ENCODE data around the gene PROM1. TPM values are rescaled to one million over a fixed set of nuclear protein-coding genes. Genes with fewer than 3 reads are reported as not detected.

Gene PROM1
- total RNA-seq, 1 donor = 0.31 TPM

DNA sequence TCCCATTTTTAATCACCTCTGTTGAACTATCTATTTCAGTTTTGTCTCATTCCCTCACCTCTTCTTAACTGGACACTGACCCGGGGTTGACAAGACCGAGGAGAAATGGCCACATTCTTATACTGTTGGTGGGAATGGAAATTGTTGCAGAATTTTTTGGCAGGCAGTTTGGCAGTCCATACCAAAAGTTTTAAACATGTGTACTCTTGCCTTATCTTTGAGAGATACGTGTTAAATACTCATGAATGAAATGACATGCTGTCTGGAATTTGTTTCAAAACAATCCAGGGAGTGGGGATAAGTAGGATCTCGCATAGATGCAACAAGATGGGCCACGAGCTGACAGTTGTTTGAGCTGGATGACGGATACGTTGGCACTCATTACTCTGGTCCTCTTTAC is 157.3 kb downstream of the PROM1 start:
- no peaks in the 10 kb centered on the region for H3K9me3 ChIP-seq (ENCODE audit: low read depth, low read length)
- no peaks in the 10 kb centered on the region for H3K4me1 ChIP-seq (ENCODE audit: insufficient read depth, low read length)
- no peaks in the 10 kb centered on the region for H3K27me3 ChIP-seq (ENCODE audit: insufficient read depth, low read length)
- H3K4me3 ChIP-seq (ENCODE audit: low read length) = no peak overlapping the region

GRCh38 chr4:15925830-15926229 is 158.0 kb downstream of the PROM1 start:
- no peaks in the 10 kb centered on the region for H3K4me1 ChIP-seq (ENCODE audit: insufficient read depth, low read length)
- H3K4me3 ChIP-seq (ENCODE audit: low read length) = no peak overlapping the region
- no peaks in the 10 kb centered on the region for H3K27me3 ChIP-seq (ENCODE audit: insufficient read depth, low read length)
- H3K9me3 ChIP-seq (ENCODE audit: low read depth, low read length) = no peaks in the 10 kb centered on the region

DNA sequence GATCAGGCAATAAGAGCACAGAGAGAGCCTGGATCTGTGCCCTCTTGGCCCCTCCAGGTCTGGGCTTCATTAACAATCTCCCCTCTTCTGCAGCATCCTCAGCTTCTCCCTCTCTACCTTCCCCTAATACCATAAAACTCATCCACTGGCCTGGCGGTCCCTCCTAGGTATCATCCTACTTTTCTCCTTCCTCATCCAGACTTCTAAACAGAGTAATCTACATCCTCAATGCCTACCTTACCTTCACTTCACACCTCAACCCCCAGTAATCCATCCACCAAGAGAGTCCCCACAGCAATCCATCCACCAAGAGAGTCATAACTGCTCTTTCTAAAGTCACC is 162.3 kb downstream of the PROM1 start:
- H3K4me3 ChIP-seq (ENCODE audit: low read length) = no peak overlapping the region

DNA sequence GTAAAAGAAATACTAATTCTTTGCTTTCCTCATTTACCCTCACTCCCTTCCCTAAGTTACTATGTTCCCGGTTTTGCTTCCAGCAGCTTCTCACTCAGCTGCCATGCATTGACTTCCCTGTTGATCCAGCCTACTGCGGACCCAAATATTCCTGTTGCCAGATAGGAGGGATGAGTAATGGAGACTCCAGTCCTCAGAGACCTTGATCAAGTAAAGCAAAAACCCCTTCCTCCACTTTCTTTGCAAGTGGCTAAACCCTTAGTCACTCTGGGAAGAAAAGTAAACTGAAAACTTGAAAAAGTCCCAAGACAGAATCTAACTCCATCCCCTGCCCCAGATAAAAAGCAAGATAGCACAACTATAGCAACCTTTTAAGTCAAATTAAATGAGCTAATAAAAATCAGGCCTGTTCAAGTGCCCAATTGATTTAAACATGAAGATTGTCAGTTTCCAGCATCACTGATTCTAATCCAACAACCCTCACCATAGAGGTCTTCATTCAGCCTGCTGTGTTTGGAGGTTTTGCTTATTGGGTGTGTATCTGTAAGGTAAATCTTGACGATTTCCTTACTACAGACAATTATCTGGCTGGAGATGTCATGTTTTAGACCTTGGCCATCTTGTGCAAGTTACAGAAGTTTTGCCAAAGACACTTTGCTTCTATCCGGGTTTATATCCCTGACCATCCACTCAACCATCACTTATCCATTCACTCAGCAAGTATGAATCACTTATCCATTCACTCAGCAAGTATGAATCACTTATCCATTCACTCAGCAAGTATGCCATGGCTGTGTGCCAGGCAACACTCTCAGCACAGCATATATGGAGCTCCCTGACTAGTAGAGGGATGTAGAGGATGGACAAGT is 162.9 kb downstream of the PROM1 start:
- Histone ChIP-seq H3K9me3 (ENCODE audit: low read depth, low read length) (no peaks in the 10 kb centered on the region), H3K4me1 (ENCODE audit: insufficient read depth, low read length) (no peaks in the 10 kb centered on the region), H3K27me3 (ENCODE audit: insufficient read depth, low read length) (peaks cover 3% of the 10 kb centered on the region), H3K4me3 (ENCODE audit: low read length) (no peak overlapping the region)

More for the DNA sequence above, 162.3 kb downstream of the PROM1 start:
- Histone ChIP-seq H3K4me1 (ENCODE audit: insufficient read depth, low read length) (no peaks in the 10 kb centered on the region), H3K9me3 (ENCODE audit: low read depth, low read length) (no peaks in the 10 kb centered on the region), H3K27me3 (ENCODE audit: insufficient read depth, low read length) (peaks cover 3% of the 10 kb centered on the region)

DNA sequence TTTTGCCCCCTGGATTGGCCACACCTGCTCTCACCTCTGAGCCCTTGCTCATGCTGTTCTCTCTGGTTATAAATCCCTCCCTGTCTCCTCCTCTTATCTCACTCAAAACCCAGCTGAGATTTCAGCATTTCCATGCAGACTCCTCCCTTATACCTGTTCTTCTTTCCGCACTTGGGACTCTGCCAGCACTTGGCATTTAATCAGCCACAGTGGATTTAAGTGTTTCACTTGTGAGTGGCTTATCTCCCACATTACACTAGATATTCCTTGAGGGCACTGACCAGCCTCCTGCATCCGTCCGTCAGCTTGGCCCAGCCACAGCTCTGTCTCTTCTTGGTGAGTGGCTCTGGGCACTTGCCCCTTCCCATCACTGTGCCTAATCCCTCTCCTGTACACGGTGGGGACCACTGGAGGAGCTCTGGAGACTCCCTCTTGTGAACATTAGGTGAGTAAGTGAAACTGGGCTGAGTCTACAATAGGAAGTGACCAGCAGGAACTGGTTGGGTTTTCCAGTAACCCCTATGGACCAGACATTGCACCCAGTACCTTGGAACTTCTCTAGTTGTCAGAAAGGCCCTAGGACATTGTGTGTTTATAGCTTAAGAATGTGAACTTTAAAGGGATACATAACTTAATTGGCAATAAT is 165.2 kb downstream of the PROM1 start:
- no peak overlapping the region for H3K4me3 ChIP-seq (ENCODE audit: low read length)
- H3K9me3 ChIP-seq (ENCODE audit: low read depth, low read length) = no peaks in the 10 kb centered on the region
- peaks cover 3% of the 10 kb centered on the region for H3K27me3 ChIP-seq (ENCODE audit: insufficient read depth, low read length)
- no peaks in the 10 kb centered on the region for H3K4me1 ChIP-seq (ENCODE audit: insufficient read depth, low read length)

Other genes with a start within 250 kb of the PROM1 start
- gene FGFBP1, start 145.3 kb downstream of the PROM1 start, total RNA-seq = not detected
- 84.5 TPM for gene FGFBP2, start 120.8 kb downstream of the PROM1 start, total RNA-seq
- gene TAPT1, start 142.4 kb upstream of the PROM1 start, total RNA-seq = 91.8 TPM

Data from mononuclear cell (primary cell).